Neural progenitor cell (in vitro differentiated cells): ENCODE data around the gene WWC1. TPM values are rescaled to one million over a fixed set of nuclear protein-coding genes. Genes with fewer than 3 reads are reported as not detected.

Source experiments
- DNase-seq: peaks from one replicate; pipeline ENCODE4 v3.0.0-alpha.2; 2016; ENCODE audit warnings: low spot score
- H2AFZ ChIP-seq: fragments of 200-600 bp; sonication (generic); replicated peaks from 2 replicates; pipeline ENCODE4 v1.6.1; 2016; ENCODE audit warnings: antibody characterized with exemption
- H3F3A ChIP-seq: fragments of 200-600 bp; sonication (generic); 2 replicates; pipeline ENCODE4 v1.6.1; 2016; ENCODE audit warnings: antibody characterized with exemption, low read depth
- H3K27ac ChIP-seq: fragments of 200-600 bp; sonication (generic); 2 replicates; pipeline ENCODE4 v1.5.1; 2016; ENCODE audit warnings: mild to moderate bottlenecking
- H3K27me3 ChIP-seq: fragments of 200-600 bp; sonication (generic); 2 replicates; pipeline ENCODE4 v1.6.1; 2016; ENCODE audit warnings: mild to moderate bottlenecking, moderate library complexity
- H3K36me3 ChIP-seq: fragments of 200-600 bp; sonication (generic); 2 replicates; pipeline ENCODE4 v1.5.1; 2016
- H3K4me1 ChIP-seq: fragments of 200-600 bp; sonication (generic); 2 replicates; pipeline ENCODE4 v1.6.1; 2016; ENCODE audit warnings: mixed run types
- H3K4me2 ChIP-seq: fragments of 200-600 bp; sonication (generic); 2 replicates; pipeline ENCODE4 v1.6.1; 2016
- H3K4me3 ChIP-seq: fragments of 200-600 bp; sonication (generic); 2 replicates; pipeline ENCODE4 v1.5.1; 2016
- H3K79me2 ChIP-seq: fragments of 200-600 bp; sonication (generic); 2 replicates; pipeline ENCODE4 v1.6.1; 2016; ENCODE audit warnings: low read depth
- H3K9ac ChIP-seq: fragments of 200-600 bp; sonication (generic); 2 replicates; pipeline ENCODE4 v1.6.1; 2016
- H3K9me3 ChIP-seq: fragments of 200-600 bp; sonication (generic); 2 replicates; pipeline ENCODE4 v1.5.1; 2016; ENCODE audit warnings: low read depth
- H4K20me1 ChIP-seq: fragments of 200-600 bp; sonication (generic); 2 replicates; pipeline ENCODE4 v1.6.1; 2016; ENCODE audit warnings: low read depth
- H3K27ac Mint-ChIP-seq: 3 replicates; pipeline ENCODE4 v1.8.0; 2021; ENCODE audit warnings: mixed read lengths
- H3K27me3 Mint-ChIP-seq: 2 replicates; pipeline ENCODE4 v1.8.0; 2022; ENCODE audit warnings: low read depth, mild to moderate bottlenecking, inconsistent platforms, moderate library complexity, mixed read lengths; ENCODE audit not compliant: insufficient read depth
- H3K36me3 Mint-ChIP-seq: 3 replicates; pipeline ENCODE4 v1.8.0; 2021; ENCODE audit warnings: mixed read lengths
- H3K4me1 Mint-ChIP-seq: 3 replicates; pipeline ENCODE4 v1.8.0; 2021; ENCODE audit warnings: mixed read lengths
- H3K4me3 Mint-ChIP-seq: 3 replicates; pipeline ENCODE4 v1.8.0; 2021; ENCODE audit warnings: mild to moderate bottlenecking, moderate library complexity, mixed read lengths
- H3K9me3 Mint-ChIP-seq: 3 replicates; pipeline ENCODE4 v1.8.0; 2020; ENCODE audit warnings: mixed read lengths
- CTCF ChIP-seq: fragments of 200-600 bp; sonication (generic); IDR thresholded peaks from 2 replicates; pipeline ENCODE4 v1.5.1; 2017; ENCODE audit warnings: antibody characterized with exemption, mild to moderate bottlenecking
- EZH2 ChIP-seq: fragments of 200-600 bp; sonication (generic); IDR thresholded peaks from 2 replicates; pipeline ENCODE4 v1.6.1; 2017; ENCODE audit warnings: antibody characterized with exemption, mild to moderate bottlenecking, moderate library complexity
- EZH2phosphoT487 ChIP-seq: fragments of 200-600 bp; sonication (generic); IDR thresholded peaks from 2 replicates; pipeline ENCODE4 v1.6.1; 2017; ENCODE audit warnings: antibody characterized with exemption
- total RNA-seq: library from RNA; depleted of rRNA; stranded (reverse); fragments of >200 nt; gene quantifications from 2 replicates; pipeline ENCODE4 v1.2.3, GENCODE V29; 2015; ENCODE audit warnings: low replicate concordance

Gene WWC1
- total RNA-seq, 1 donor from 2014 or later = 6.7 TPM

- Histone ChIP-seq H3F3A (peaks cover 27% of the 10 kb centered on the region), H2AFZ (no peak overlapping the region), H3K9ac (no peak overlapping the region), H3K9me3 (no peaks in the 10 kb centered on the region), H3K4me3 (no peak overlapping the region), H3K36me3 (no peaks in the 10 kb centered on the region), H3K27me3 (no peaks in the 10 kb centered on the region), H4K20me1 (peaks cover 30% of the 10 kb centered on the region), H3K79me2 (peaks cover 8% of the 10 kb centered on the region), H3K27ac (no peak overlapping the region), H3K4me1 (peaks cover 21% of the 10 kb centered on the region), H3K4me2 (no peak overlapping the region)
- Mint-ChIP-seq H3K4me1 (peaks cover 32% of the 10 kb centered on the region), H3K4me3 (no peak overlapping the region), H3K9me3 (no peaks in the 10 kb centered on the region), H3K27me3 (peaks cover 5% of the 10 kb centered on the region), H3K27ac (no peak overlapping the region), H3K36me3 (no peaks in the 10 kb centered on the region)
- TF ChIP-seq CTCF (no peak), EZH2 (no peak), EZH2phosphoT487 (no peak)
- DNase-seq = no peak
Measured at GRCh38 chr5:168302785-168303184, 11.3 kb downstream of the WWC1 start.

DNA sequence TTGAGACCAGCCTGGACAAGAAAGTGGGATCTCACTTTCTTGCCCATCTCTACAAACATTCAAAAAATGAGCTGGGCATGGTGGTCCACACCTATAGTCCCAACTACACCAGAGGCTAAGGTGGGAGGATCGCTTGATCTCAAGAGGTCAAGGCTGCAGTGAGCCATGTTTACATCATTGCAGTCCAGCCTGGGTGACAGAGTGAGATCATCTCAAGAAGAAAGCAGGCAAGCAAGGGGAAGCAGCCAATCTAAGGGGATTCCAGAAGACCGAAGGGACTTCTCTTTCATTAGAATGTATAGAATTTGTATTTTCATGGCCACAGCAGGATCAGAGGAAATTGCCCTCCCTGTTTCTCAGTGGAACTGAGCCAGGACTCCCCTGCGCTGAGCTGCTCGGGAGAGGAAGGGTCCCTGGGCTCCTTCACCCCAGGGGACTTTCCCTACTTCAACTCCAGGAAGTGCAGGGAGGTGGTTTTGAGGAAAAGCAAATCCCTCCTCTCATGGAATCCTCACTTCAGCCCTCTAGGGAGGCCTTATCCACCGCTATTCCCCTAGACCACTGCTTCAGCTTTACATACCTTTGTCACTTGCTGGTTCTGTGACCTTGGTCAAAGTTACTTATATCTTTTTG, 12.1 kb downstream of the WWC1 start:
- no peak overlapping the region for H3K27ac Mint-ChIP-seq
- no peak overlapping the region for H3K4me2 ChIP-seq

GRCh38 chr5:168304349-168304748, 12.9 kb downstream of the WWC1 start:
- Histone ChIP-seq H3K27me3 (no peaks in the 10 kb centered on the region), H3K9ac (no peak overlapping the region), H3K4me3 (no peak overlapping the region), H3K79me2 (peaks cover 4% of the 10 kb centered on the region), H3K4me2 (no peak overlapping the region), H3K4me1 (peaks cover 18% of the 10 kb centered on the region), H3F3A (peaks cover 19% of the 10 kb centered on the region), H3K36me3 (no peaks in the 10 kb centered on the region), H4K20me1 (peaks cover 27% of the 10 kb centered on the region), H2AFZ (no peak overlapping the region), H3K9me3 (no peaks in the 10 kb centered on the region), H3K27ac (no peak overlapping the region)
- Mint-ChIP-seq H3K27me3 (peaks cover 5% of the 10 kb centered on the region), H3K4me3 (no peak overlapping the region), H3K27ac (no peak overlapping the region), H3K36me3 (peaks cover 5% of the 10 kb centered on the region), H3K4me1 (peaks cover 29% of the 10 kb centered on the region), H3K9me3 (no peaks in the 10 kb centered on the region)
- no peak for DNase-seq
- no peak for TF ChIP-seq EZH2phosphoT487
- TF ChIP-seq CTCF = no peak
- no peak for TF ChIP-seq EZH2

More for the DNA sequence above, 12.1 kb downstream of the WWC1 start:
- no peak overlapping the region for H3K4me3 Mint-ChIP-seq
- peaks cover 32% of the 10 kb centered on the region for H3K4me1 Mint-ChIP-seq
- TF ChIP-seq CTCF (no peak), EZH2 (no peak), EZH2phosphoT487 (no peak)
- peaks cover 21% of the 10 kb centered on the region for H3K4me1 ChIP-seq
- no peaks in the 10 kb centered on the region for H3K9me3 Mint-ChIP-seq
- no peaks in the 10 kb centered on the region for H3K27me3 ChIP-seq
- H3K9me3 ChIP-seq = no peaks in the 10 kb centered on the region
- H3K36me3 Mint-ChIP-seq = no peaks in the 10 kb centered on the region
- peaks cover 4% of the 10 kb centered on the region for H3K79me2 ChIP-seq
- H3K4me3 ChIP-seq = no peak overlapping the region
- no peak for DNase-seq
- peaks cover 30% of the 10 kb centered on the region for H4K20me1 ChIP-seq
- no peak overlapping the region for H2AFZ ChIP-seq
- H3K9ac ChIP-seq = no peak overlapping the region
- no peak overlapping the region for H3K27ac ChIP-seq
- H3K36me3 ChIP-seq = no peaks in the 10 kb centered on the region
- H3K27me3 Mint-ChIP-seq = peaks cover 5% of the 10 kb centered on the region
- H3F3A ChIP-seq = peaks cover 27% of the 10 kb centered on the region
